Placental pericyte (primary cell): ENCODE measurements around the gene MTUS2. TPM values are rescaled to one million over a fixed set of nuclear protein-coding genes. Genes with fewer than 3 reads are reported as not detected.

Source experiments
- small RNA-seq: library from RNA; depleted of rRNA; stranded (forward); fragments of <200 nt; gene quantifications from one replicate; pipeline ENCODE3, GENCODE V24; 2012; ENCODE audit warnings: low replicate concordance
- total RNA-seq: library from RNA; depleted of rRNA; stranded (reverse); fragments of >200 nt; gene quantifications from 2 replicates; pipeline ENCODE4 v1.2.3, GENCODE V29; 2012

The MTUS2 gene
- under 0.01 and 0.57 TPM in 2 replicates for total RNA-seq

DNA sequence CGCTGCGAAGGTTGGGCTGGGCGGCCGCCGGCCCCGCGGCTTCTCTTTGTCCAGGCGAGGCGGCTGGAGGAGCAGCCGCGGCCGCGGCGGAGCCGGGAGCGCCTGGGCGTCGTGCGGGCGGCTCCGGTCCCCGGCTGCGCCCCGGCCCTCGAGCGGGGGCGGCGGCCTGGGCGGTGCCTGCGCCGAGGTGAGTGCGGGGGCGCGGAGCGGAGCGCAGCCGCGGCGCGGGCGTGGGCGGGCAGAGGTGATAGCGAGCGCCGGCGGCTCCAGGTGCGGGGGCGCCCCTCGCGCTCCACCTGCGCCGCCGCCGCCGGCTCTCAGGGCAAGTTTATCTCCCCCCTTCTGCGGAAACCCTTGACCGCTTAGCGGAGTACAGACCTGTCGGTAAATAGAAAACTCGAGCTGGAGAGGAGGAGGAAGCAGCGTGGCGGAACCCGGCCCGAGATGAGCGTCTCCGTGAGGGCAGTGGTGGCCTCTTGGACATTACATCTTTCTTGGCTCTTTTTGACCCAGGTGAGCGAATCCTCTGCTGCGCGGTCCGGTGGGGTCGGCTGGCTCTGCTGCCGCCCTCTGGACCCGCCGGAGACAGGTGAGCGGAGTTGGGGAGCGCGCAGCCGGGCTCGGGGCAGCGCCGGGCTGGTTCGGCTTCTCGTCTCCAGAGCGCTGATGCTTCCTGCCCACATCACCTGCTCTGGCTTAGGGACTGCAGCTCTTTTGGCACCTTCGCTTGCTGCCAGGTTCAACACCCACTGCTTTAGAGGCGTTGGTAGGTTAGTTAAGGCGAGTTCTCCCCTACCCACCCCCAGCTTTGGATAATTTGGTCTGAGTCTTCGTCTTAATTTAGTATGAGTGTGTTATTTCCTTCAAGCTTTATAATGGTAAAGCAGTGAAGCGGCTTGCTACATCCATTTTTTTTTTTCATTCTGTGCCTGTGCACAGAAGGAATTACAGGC, at the start of gene MTUS2:
Gene MTUS2 (plus strand): TSS at position 241 of the 953 bp plus-strand sequence.

Small RNA genes lying within 50 kb of the gene (small RNA-seq; reads per million reads assigned to genes)
- gene AL359741.1, result not detected

Other genes starting within 250 kb of the MTUS2 start
- 92.4 and 106 TPM in 2 replicates for gene POMP, start 161.2 kb upstream of the MTUS2 start, total RNA-seq
- gene SLC46A3, start 101.4 kb upstream of the MTUS2 start, total RNA-seq, result 8.5 and 9.0 TPM in 2 replicates